ENCODE results near the gene INO80B.
A peak's percentile ranks its signal among the peaks of the same experiment; 100 is the strongest.

The INO80B gene

DNA sequence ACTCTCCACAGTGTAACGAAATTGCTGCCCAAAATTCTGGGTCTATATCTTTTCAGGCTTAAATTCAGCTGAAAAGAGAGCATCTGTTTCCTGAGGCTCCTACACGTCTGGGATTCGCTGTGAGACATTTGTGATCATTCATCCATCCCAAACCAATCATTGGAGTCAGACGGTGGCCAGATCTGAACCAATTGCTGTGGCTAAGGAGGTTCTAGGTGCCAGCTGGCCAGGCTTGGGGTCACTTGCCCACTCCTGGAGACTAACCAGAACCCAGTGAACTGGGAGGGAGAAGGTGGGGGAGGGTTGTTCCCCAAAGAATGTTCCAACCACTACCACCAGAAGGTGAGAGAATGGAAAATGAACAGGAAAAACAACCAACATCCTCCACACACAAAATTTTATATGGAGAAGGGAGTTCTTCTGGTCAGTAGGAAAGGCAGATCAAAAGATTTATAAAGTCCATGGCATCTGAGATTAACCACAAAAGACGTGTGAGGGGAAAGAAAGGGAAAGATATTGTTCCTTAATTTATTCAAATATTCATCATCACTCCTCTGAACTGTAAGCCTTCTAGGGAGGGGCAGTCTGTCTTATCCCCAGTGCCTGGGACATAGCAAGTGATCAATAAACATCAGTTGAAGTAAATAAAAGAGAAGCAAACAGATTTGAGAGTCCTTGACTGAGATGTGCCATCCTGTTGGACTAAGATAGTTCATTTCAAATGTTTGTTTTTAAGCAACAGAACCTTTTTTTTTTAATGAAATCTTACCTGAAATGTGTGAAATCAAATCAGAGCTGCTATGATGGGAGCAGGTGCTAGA is 10.2 kb upstream of the INO80B start:
- no peak for TF ChIP-seq CTCF (conservative IDR thresholded peaks at IDR 0.05)

GRCh38 chr2:74447230-74447999 is 7.5 kb upstream of the INO80B start:
- no peak for TF ChIP-seq CTCF (conservative IDR thresholded peaks at IDR 0.05)
- H3K27ac ChIP-seq, result no peak overlapping the region

More for the DNA sequence above, 10.2 kb upstream of the INO80B start:
- H3K27ac ChIP-seq, result no peak overlapping the region

DNA sequence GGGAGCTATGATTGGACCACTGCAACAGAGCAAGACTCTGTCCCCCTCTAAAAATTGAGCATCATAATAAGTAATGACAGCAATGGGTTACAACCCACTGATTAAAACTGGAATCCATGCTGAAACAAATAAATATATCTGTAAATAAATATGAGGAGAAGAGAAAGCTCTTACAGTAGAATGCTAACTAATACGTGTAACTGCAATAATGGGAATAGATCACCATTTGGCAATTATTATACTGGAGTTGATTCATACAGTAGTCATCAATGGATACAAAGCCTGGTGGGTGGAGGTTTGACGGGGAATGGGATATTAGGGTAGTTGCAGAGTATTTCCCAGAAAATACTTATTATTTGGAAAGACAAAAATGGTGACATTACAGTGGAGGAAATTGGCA is 6.1 kb upstream of the INO80B start:
- TF ChIP-seq CTCF (conservative IDR thresholded peaks at IDR 0.05), result no peak
- H3K27ac ChIP-seq, result no peak overlapping the region

GRCh38 chr2:74450570-74451190 is 4.2 kb upstream of the INO80B start:
- TF ChIP-seq CTCF (conservative IDR thresholded peaks at IDR 0.05), result no peak
- no peak overlapping the region for H3K27ac ChIP-seq

- no peak for TF ChIP-seq CTCF (conservative IDR thresholded peaks at IDR 0.05)
- H3K27ac ChIP-seq, result peak overlapping the region; percentile 96
Measured at GRCh38 chr2:74457129-74457548, 2.3 kb downstream of the INO80B start.

GRCh38 chr2:74457549-74458131 is 2.8 kb downstream of the INO80B start:
- H3K27ac ChIP-seq, result peak overlapping the region; percentile 96
- TF ChIP-seq CTCF (conservative IDR thresholded peaks at IDR 0.05), result no peak
